GF-D8 (cell line): ENCODE data around the gene SLC38A3.
"Not testable (repeated sequence)": the region's sequence is repeated elsewhere in the genome, so short reads cannot be mapped to it uniquely, and the experiment has no call there.

Experiments
- DNase-seq: peaks from one replicate; lab custom pipeline; 2025; lab: John Stamatoyannopoulos, UW

Gene SLC38A3

DNA sequence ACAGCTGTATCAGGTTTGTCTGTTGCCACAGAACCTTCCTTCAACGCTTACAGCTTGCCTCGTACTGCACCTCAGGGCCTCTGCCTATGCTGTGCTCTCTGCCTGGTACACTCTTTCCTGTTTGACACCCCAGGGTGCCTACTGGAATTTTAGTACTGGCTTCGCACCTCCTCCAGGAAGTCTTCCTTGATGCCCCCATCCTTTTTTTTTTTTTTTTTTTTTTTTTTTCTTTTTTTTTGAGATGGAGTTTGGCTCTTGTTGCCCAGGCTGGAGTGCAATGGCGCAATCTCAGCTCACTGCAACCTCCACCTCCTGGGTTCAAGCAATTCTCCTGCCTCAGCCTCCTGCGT, 6.3 kb downstream of the SLC38A3 start:
- DNase-seq, result not testable (repeated sequence)

DNA sequence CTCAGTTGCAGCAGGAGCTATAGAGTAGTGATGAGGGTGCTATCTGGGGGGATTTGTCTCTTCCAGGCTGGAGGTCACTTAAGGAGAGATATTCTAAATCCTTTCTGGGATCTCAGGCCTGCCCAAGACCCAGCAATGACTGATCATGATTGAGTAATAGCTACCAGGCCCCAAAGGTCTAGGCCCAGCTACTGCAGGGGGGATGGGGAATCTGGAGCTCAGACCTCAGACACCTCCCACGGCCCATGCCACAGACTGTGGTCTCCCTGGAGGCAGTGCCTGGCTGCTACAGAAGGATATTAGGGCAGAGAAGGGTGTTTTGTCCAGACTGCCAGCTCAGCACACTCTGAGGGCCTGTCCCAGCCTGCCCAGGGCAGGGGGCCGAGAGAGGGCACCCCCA, 6.9 kb downstream of the SLC38A3 start:
- no peak for DNase-seq

- no peak for DNase-seq
These were observed 7.4 kb downstream of the SLC38A3 start for GRCh38 chr3:50212502-50212901.

- no peak for DNase-seq
These were observed 7.9 kb downstream of the SLC38A3 start for GRCh38 chr3:50212971-50213370.

DNA sequence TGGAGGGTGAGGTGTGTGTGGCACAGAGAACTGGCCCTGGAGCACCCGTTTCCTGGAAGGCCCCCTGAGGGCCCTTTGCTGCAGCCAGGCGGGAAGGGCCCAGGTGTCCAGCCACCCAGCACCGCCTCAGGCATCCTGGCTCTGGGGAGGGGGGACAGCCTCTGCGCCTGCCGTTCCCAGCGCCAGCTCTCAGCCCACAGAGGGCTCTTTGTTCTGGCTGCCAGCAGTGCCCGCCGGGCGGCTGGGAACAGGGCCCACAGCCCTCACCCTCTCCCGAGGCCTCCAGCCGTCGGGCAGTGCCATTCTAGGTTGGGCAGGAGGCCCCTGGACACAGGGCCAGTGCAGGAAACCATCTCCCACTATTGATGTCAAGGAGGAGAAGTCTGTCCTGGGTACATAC, 8.3 kb downstream of the SLC38A3 start:
- DNase-seq, result no peak

GRCh38 chr3:50214824-50215223, 9.8 kb downstream of the SLC38A3 start:
- no peak for DNase-seq

DNA sequence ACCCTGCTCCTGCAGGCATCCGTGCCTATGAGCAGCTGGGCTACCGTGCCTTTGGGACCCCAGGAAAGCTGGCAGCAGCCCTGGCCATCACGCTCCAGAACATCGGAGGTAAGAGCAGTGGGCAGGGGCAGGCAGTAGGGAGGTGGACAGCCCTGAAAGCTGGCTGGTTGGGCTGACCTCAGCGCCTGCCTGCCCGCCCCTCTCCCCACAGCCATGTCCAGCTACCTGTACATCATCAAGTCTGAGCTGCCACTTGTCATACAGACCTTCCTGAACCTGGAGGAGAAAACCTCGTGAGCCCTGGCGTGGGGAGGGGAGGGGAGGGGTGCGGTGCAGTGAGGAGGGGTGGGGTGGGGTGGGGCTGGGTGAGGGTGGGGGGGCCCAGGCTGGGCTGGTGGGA, 10.5 kb downstream of the SLC38A3 start:
- DNase-seq, result no peak

GRCh38 chr3:50217681-50218080, 12.6 kb downstream of the SLC38A3 start:
- no peak for DNase-seq

DNA sequence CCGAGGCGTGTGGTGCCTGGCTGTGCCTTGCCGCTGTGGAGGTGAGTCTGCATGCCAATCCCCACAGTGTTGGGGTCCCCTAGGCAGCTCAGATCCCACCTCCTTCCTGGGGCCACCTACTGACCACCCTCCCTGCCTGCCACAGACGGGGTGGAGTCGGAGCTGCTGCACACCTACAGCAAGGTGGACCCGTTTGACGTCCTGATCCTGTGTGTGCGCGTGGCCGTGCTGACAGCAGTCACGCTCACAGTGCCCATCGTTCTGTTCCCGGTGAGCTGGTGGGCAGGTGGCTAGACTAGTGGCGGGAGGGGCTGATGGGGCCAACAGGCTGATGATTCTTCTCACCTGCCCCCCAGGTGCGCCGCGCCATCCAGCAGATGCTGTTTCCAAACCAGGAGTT, 13.4 kb downstream of the SLC38A3 start:
- no peak for DNase-seq

DNA sequence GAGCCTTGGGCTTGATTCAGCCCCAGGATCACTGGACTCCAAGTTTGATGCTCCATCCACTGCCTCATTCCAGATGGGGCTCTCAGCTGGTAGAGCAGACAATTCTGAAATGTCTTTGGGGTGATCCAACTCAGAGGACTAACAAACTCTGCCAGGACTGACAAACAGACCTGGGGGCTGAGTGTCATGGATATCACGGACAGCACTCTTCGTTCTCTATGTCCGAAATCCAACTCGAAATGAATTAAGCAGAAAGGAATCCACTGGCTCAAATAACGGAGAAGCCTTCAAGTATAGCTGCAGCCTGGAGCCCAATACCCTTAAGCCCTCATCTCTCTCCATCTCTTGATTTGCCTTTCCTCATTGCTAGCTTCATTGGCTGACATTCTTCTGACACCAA, 14.2 kb downstream of the SLC38A3 start:
- DNase-seq, result no peak

GRCh38 chr3:50220109-50220508, 15.0 kb downstream of the SLC38A3 start:
- DNase-seq, result no peak

DNA sequence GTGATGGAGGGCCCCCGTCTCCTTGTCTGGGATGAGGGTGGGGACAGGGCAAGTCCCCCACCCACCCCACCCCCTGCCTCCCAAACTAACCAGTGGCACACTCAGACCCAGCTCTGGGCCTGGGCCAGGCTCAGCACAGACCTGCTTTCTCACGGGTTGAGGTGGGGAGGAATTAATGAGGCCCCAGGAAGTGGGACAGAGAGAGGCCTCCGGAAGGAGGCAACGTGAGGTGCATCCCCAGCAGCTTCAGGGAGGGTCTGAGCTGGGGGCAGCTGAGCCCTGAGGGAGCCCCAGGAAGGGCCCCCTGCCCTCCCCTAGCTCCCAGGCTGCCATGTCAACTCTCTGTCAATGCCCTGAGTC, 16.0 kb downstream of the SLC38A3 start:
- DNase-seq, result no peak

- DNase-seq, result no peak
These were observed 16.5 kb downstream of the SLC38A3 start for GRCh38 chr3:50221411-50222168.

GRCh38 chr3:50222169-50222528, 17.1 kb downstream of the SLC38A3 start:
- DNase-seq, result no peak

DNA sequence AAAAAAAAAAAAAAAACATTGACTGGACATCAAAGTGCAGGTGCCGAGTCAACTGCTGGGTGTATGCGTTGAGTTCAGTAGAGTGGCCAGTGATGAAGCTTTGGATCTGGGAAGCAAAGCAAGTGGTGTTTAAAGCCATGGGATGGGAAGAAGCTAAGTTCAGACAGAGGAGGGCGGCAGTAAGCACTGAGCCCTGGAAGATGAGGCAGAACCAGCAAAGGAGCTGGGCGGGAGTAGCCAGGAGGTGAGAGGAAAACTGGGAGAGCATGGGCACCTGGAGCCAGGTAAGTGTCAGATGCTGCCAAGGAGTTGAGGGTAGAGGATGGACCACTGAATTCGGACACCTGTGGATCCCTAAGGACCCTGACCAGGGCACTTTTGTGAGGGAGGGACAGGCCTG, 19.6 kb downstream of the SLC38A3 start:
- DNase-seq, result no peak

DNA sequence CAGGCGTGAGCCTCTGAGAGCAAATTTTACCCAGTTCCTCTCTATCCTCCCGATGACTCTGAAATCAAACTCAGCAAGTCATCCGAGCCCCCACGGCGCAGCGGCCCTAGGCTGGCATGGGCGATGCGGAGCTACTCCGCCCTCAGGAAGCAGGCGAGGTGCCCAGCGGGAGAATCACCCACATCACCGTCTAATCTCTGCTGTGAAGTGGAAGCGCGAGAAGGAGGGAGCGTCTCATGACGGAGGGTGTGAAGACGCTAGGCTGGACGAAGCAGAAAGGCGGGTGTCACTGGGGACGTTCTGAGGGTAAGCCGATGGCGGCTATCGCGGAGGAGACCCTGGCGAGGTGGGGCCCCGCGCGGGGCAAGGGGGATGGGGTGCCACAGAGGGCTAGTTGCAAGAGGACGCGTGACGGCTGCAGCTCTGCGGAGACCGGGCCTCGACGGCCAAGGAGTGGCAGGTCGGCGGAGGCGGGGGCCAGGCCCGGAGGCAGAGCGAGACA, 21.9 kb downstream of the SLC38A3 start:
- DNase-seq, result no peak

DNA sequence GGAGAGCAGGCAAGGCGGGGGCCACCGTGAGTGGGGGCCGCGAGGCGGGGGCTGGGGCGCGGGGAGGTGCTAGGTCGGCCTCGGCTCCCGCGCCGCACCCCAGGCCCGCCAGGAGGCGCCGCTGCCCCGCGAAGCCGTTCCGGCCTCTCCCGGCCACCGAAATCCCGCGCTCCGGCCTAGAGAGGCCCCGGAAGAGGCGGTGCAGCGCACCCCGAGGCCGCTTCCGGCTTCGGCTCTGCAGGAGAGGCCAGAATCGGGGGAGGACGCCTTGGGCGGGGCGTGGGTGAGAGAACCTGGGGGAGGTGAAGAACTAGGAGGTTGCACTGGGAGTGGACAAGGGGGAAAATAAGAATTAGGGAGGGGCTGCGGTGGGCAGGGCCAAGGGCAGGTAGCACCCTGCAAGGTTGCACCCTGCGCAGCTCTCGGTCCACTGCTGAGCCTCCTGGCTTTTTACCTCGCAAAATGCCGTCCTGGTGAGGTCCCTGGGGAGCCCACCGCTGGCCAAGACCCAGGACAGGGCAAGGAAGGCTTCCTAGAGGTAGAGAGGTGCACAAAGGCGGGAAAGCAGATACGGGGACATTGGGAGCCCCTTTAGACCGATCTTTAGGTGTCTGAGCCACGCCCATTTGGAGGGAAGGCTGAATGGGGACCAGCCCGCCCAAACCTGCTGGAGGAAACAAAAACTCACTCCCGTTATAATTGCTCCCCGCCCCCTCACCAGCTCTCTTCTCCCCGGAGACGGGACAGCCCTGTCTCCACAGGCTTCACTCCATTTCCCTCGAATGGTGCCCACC, 22.5 kb downstream of the SLC38A3 start:
- peak; percentile 81 for DNase-seq

GRCh38 chr3:50228184-50228763, 23.2 kb downstream of the SLC38A3 start:
- DNase-seq, result not testable (repeated sequence)

DNA sequence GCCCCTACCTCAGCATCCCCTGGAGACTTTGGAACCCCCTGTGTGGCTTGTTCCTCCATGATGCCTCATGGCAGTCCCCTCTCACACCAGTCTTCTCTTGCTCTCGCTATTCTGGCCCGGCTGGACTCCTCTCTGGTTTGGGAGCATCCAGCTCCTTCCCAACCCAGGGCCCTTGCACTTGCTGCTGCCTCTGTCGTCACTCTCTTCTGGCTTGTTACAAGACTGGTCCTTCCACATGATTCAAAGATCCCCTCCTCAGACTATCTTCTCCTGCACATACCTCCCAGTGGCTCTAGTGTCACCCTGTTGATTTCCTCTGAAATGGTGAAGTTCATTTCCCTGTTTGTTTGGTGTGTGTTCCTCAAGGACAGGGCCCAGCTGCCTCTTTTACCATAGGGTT, 24.4 kb downstream of the SLC38A3 start:
- no peak for DNase-seq

- no peak for DNase-seq
These were observed 25.2 kb downstream of the SLC38A3 start for GRCh38 chr3:50230104-50230793.

DNA sequence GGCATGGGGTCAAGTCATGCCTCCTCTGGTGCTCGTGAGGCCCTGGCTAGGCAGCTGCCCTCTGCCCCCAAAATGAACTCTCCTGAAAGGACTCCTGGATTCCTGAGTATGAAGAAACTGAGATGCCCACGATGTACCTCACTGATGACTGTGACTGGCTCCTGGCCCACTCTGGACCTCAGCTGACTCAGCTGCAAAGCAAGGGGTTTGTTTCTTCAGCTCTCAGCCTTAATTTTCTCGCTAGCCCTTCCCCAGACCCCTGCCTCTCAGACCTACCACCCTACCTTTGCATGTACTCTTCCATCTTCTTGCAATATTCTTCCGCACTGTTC, 25.7 kb downstream of the SLC38A3 start:
- no peak for DNase-seq

DNA sequence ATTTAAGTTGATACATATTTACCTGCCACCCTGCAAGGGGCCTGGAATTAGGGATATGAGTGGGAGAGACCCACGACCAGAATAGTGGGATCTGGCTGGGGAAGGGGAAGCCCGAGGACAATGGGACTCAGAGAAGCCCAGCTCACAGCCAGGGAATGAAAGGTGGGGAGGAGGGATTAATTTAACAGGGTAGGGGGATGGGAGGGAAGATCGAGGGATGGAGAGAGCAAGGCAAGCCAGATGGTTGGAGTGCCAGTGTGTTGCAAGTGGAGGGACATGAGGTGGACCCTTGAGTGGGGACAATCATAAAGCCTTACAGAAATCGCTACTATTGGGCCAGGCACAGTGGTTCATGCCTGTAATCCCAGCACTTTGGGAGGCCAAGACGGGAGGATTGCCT, 26.5 kb downstream of the SLC38A3 start:
- no peak for DNase-seq

GRCh38 chr3:50232303-50232702, 27.2 kb downstream of the SLC38A3 start:
- no peak for DNase-seq
